K562 (cell line): ENCODE data around the gene SLC15A1. TPM values are rescaled to one million over a fixed set of nuclear protein-coding genes. Genes with fewer than 3 reads are reported as not detected.

ENCODE experiments used
- ATAC-seq: fragments of 200-7000 bp; cut with Tn5 transposase; 3 replicates; pipeline ENCODE4 v1.9.1; 2020; ENCODE audit warnings: moderate library complexity
- BruUV-seq: library from RNA; stranded (reverse); fragments of 400-500 nt; replicated peaks from 2 replicates; lab custom pipeline; 2021; lab: Mats Ljungman, UMichigan
- CTCF ChIA-PET: fragments of 300-600 bp; formaldehyde crosslinking; extraction: SDS; loops from one replicate; lab custom pipeline; 2021; ENCODE audit warnings: low intra/inter-chr PET ratio; lab: Yijun Ruan, JAX
- POLR2A ChIA-PET: fragments of 300-600, 350-650 bp; sonication (Branson Sonifier 250); formaldehyde crosslinking; extraction: SDS; loops from one replicate; lab custom pipeline; 2021; ENCODE audit warnings: antibody characterized with exemption, inconsistent platforms; lab: Yijun Ruan, JAX
- DNase-seq, 4 experiments: peaks; one replicate each; pipeline versions ENCODE4 v3.0.0 to v3.0.0-alpha.2; 2011 to 2018; ENCODE audit warnings: low spot score in 3 of 4, mixed read lengths in 3 of 4; ENCODE audit errors: extremely low read depth in 1 of 4
- FAIRE-seq: peaks from 2 replicates; lab custom pipeline; 2011; peaks lifted over from hg19 to GRCh38; lab: Jason Lieb, UNC
- H2AFZ ChIP-seq: 2 replicates; pipeline ENCODE4 v1.6.0; 2011; ENCODE audit warnings: low read depth, low read length, control low read depth, inconsistent platforms
- H3K27ac ChIP-seq: fragments of 200-600 bp; 3 replicates; pipeline ENCODE4 v1.8.0; 2011; ENCODE audit warnings: low read depth, mild to moderate bottlenecking, control low read depth, inconsistent platforms, low read length, moderate library complexity, mixed read lengths; ENCODE audit errors: extremely low read depth
- H3K27me3 ChIP-seq, 2 experiments: fragments of 300-600 bp in 1 of 2; 2 replicates in 1 of 2; 3 replicates in 1 of 2; pipeline versions ENCODE4 v1.6.0 to v1.8.0; 2011; ENCODE audit warnings: inconsistent platforms in 2 of 2, low read length in 2 of 2, mild to moderate bottlenecking in 1 of 2, mixed read lengths in 1 of 2, moderate library complexity in 1 of 2; ENCODE audit not compliant: control insufficient read depth in 2 of 2, insufficient read depth in 2 of 2
- H3K36me3 ChIP-seq: fragments of 300-600 bp; 3 replicates; pipeline ENCODE4 v1.8.0; 2011; ENCODE audit warnings: mild to moderate bottlenecking, low read length, inconsistent platforms; ENCODE audit not compliant: control insufficient read depth, insufficient read depth
- H3K4me1 ChIP-seq, 2 experiments: fragments of 200-600 bp in 1 of 2; replicated peaks in 1 of 2; 2 replicates in 1 of 2; 3 replicates in 1 of 2; pipeline versions ENCODE4 v1.5.1 to v1.8.0; 2011; ENCODE audit warnings: inconsistent platforms in 2 of 2, low read length in 2 of 2, mild to moderate bottlenecking in 1 of 2, mixed read lengths in 1 of 2, moderate library complexity in 1 of 2; ENCODE audit not compliant: control insufficient read depth in 2 of 2, insufficient read depth in 2 of 2
- H3K4me2 ChIP-seq: 2 replicates; pipeline ENCODE4 v1.6.1; 2011; ENCODE audit warnings: low read length, control low read depth, inconsistent platforms, mixed read lengths; ENCODE audit not compliant: insufficient read depth
- H3K4me3 ChIP-seq: fragments of 200-600 bp; sonication (generic), shearing (Covaris generic); 2 replicates; pipeline ENCODE4 v1.5.1; 2016; ENCODE audit warnings: control low read depth, inconsistent platforms
- H3K79me2 ChIP-seq: fragments of 200-600 bp; 3 replicates; pipeline ENCODE4 v1.8.0; 2011; ENCODE audit warnings: low read length, inconsistent platforms; ENCODE audit not compliant: control insufficient read depth, insufficient read depth
- H3K9ac ChIP-seq, 2 experiments: 2 replicates each; pipeline versions ENCODE4 v1.6.0 to v1.6.1; 2011; ENCODE audit warnings: low read depth in 2 of 2, low read length in 2 of 2, control low read depth in 1 of 2, inconsistent platforms in 1 of 2, mild to moderate bottlenecking in 1 of 2, mixed read lengths in 1 of 2; ENCODE audit not compliant: insufficient read depth in 1 of 2
- H3K9me1 ChIP-seq: one replicate; pipeline ENCODE4 v1.6.0; 2011; ENCODE audit warnings: inconsistent platforms, mild to moderate bottlenecking, low read length, moderate library complexity; ENCODE audit not compliant: control insufficient read depth, insufficient read depth
- H3K9me3 ChIP-seq: replicated peaks from 2 replicates; pipeline ENCODE4 v1.5.1; 2011; ENCODE audit warnings: low read depth, low read length, inconsistent platforms; ENCODE audit not compliant: control insufficient read depth, insufficient read depth
- H4K20me1 ChIP-seq: replicated peaks from 2 replicates; pipeline ENCODE4 v1.6.1; 2011; ENCODE audit warnings: low read length, inconsistent platforms, mixed read lengths; ENCODE audit not compliant: control insufficient read depth, insufficient read depth
- DDX20 ChIP-seq: fragments of 450-650 bp; IDR thresholded peaks from 2 replicates; pipeline ENCODE4 v1.6.1; 2016; ENCODE audit warnings: missing genetic modification characterization, low read depth, mild to moderate bottlenecking, missing compliant biosample characterization, moderate library complexity
- E2F3 ChIP-seq: fragments of 250-450 bp; sonication (Bioruptor Pico); IDR thresholded peaks from 2 replicates; pipeline ENCODE4 v1.4.0; 2020; ENCODE audit warnings: mild to moderate bottlenecking
- JUN ChIP-seq, 2 experiments: sonication (generic) in 1 of 2; formaldehyde crosslinking in 1 of 2; IDR thresholded peaks; 2 replicates each; pipeline versions ENCODE4 v1.6.1 to v1.8.0; 2012 to 2022; ENCODE audit warnings: borderline replicate concordance in 2 of 2, mild to moderate bottlenecking in 2 of 2, improper control_type of control experiment in 1 of 2, low read depth in 1 of 2, low read length in 1 of 2, missing genetic modification reagents in 1 of 2
- KDM1A ChIP-seq, 2 experiments: fragments of 450-650 bp; IDR thresholded peaks; 2 replicates each; pipeline ENCODE4 v1.6.1; 2016; ENCODE audit warnings: mild to moderate bottlenecking in 2 of 2
- NONO ChIP-seq, 2 experiments: fragments of 200-400 bp in 1 of 2; fragments of 450-650 bp in 1 of 2; formaldehyde crosslinking in 1 of 2; IDR thresholded peaks; 2 replicates each; pipeline ENCODE4 v1.6.1; 2017; ENCODE audit warnings: low read depth in 2 of 2, mild to moderate bottlenecking in 2 of 2, moderate library complexity in 2 of 2, low read length in 1 of 2
- NR4A1 ChIP-seq, 2 experiments: fragments of 250-450 bp in 1 of 2; fragments of 450-650 bp in 1 of 2; sonication (Bioruptor Pico) in 1 of 2; IDR thresholded peaks; 2 replicates each; pipeline versions ENCODE4 v1.4.0 to v1.6.1; 2016 to 2020; ENCODE audit warnings: mild to moderate bottlenecking in 2 of 2, missing compliant biosample characterization in 1 of 2, missing genetic modification characterization in 1 of 2, moderate library complexity in 1 of 2
- PPARD ChIP-seq: fragments of 250-450 bp; sonication (Bioruptor Pico); IDR thresholded peaks from 2 replicates; pipeline ENCODE4 v1.8.0; 2022; ENCODE audit warnings: inconsistent platforms, mild to moderate bottlenecking, moderate library complexity
- RAD21 ChIP-seq, 2 experiments: fragments of 250-450 bp in 1 of 2; fragments of 450-650 bp in 1 of 2; sonication (Bioruptor Pico) in 1 of 2; formaldehyde crosslinking in 1 of 2; IDR thresholded peaks in 1 of 2; conservative IDR thresholded peaks in 1 of 2; 2 replicates each; pipeline versions ENCODE4 v1.4.0 to v1.8.0; 2020 to 2022; ENCODE audit warnings: mild to moderate bottlenecking in 2 of 2, moderate library complexity in 1 of 2
- RBFOX2 ChIP-seq: fragments of 200-400 bp; formaldehyde crosslinking; IDR thresholded peaks from 2 replicates; pipeline ENCODE4 v1.6.1; 2017; ENCODE audit warnings: low read depth, mild to moderate bottlenecking, low read length, moderate library complexity
- SMAD3 ChIP-seq: fragments of 450-650 bp; formaldehyde crosslinking; conservative IDR thresholded peaks from 2 replicates; pipeline ENCODE4 v1.4.0; 2020; ENCODE audit warnings: mild to moderate bottlenecking
- SREBF1 ChIP-seq: fragments of 150-350 bp; IDR thresholded peaks from 2 replicates; pipeline ENCODE4 v1.6.1; 2014; ENCODE audit warnings: antibody characterized with exemption, low read depth, low read length, borderline replicate concordance
- TEAD2 ChIP-seq: fragments of 450-650 bp; IDR thresholded peaks from 2 replicates; pipeline ENCODE4 v1.6.1; 2016; ENCODE audit warnings: missing genetic modification characterization, control low read depth, missing compliant biosample characterization
- TEAD4 ChIP-seq, 2 experiments: sonication (generic) in 1 of 2; formaldehyde crosslinking in 1 of 2; IDR thresholded peaks; 2 replicates each; pipeline versions ENCODE4 v1.6.1 to v1.8.0; 2012 to 2022; ENCODE audit warnings: borderline replicate concordance in 1 of 2, inconsistent platforms in 1 of 2, low read length in 1 of 2, mild to moderate bottlenecking in 1 of 2, missing genetic modification reagents in 1 of 2
- ZKSCAN1 ChIP-seq: fragments of 150-350 bp; IDR thresholded peaks from 2 replicates; pipeline ENCODE4 v1.6.1; 2016; ENCODE audit warnings: low read depth, low read length
- ZNF24 ChIP-seq: fragments of 450-650 bp; IDR thresholded peaks from 2 replicates; pipeline ENCODE4 v1.6.1; 2016
- ZNF57 ChIP-seq: fragments of 450-650 bp; formaldehyde crosslinking; IDR thresholded peaks from 2 replicates; pipeline ENCODE4 v1.4.0; 2020; ENCODE audit warnings: mild to moderate bottlenecking, moderate library complexity
- WGBS: fragments of 100-300 bp; shearing (Covaris generic); methylation state at CpG from one replicate; pipeline ENCODE4 v1.1.6; 2016; ENCODE audit warnings: low coverage, mixed read lengths; ENCODE audit not compliant: insufficient coverage; ENCODE audit errors: missing lambda C conversion rate; 5-methylcytosine and 5-hydroxymethylcytosine counted together
- in situ Hi-C: fragments of 300-500 bp; cut with MboI; formaldehyde crosslinking; loops from 4 replicates; pipeline ENCODE4 v1.15.0; 2018; ENCODE audit warnings: inconsistent platforms, mixed read lengths
- intact Hi-C: fragments of 100-400 bp; cut with micrococcal nuclease; formaldehyde crosslinking; loops from 2 replicates; pipeline ENCODE4 v1.14.2; 2022
- polyA plus RNA-seq, 8 experiments: library from polyadenylated mRNA; depleted of rRNA in 4 of 8; stranded (reverse) in 5 of 8; unstranded in 3 of 8; fragments of >200 nt; fragmentation: Nextera tagmentation in 2 of 8; fragmentation: Illumina TruSeq in 1 of 8; extraction: Ambion mirVana in 2 of 8; extraction: Trizol in 1 of 8; gene quantifications; 2 replicates each; pipeline versions ENCODE4 v1.2.1 to v1.2.3, GENCODE V29; 2011 to 2014; ENCODE audit warnings: inconsistent platforms in 1 of 8, missing spikeins in 1 of 8
- total RNA-seq, 7 experiments: library from RNA; depleted of rRNA in 6 of 7; stranded (reverse); fragments of >200 nt in 6 of 7; fragmentation: Illumina TruSeq in 2 of 7; extraction: Trizol in 2 of 7; gene quantifications; 2 replicates each; pipeline versions ENCODE4 v1.2.1 to v1.2.3, GENCODE V29; 2011 to 2021; ENCODE audit warnings: low replicate concordance in 1 of 7
- TF ChIP-seq, protein P1 (sequence below): sonication (generic); formaldehyde crosslinking; IDR thresholded peaks from 2 replicates; pipeline ENCODE4 v1.8.1; 2023; ENCODE audit warnings: mild to moderate bottlenecking, missing genetic modification reagents

The SLC15A1 gene
- total and polyA plus RNA-seq, 9 of the 15 experiments (the other 6 are each of a cell fraction or from before 2014, with no cell fraction given): not detected

DNA sequence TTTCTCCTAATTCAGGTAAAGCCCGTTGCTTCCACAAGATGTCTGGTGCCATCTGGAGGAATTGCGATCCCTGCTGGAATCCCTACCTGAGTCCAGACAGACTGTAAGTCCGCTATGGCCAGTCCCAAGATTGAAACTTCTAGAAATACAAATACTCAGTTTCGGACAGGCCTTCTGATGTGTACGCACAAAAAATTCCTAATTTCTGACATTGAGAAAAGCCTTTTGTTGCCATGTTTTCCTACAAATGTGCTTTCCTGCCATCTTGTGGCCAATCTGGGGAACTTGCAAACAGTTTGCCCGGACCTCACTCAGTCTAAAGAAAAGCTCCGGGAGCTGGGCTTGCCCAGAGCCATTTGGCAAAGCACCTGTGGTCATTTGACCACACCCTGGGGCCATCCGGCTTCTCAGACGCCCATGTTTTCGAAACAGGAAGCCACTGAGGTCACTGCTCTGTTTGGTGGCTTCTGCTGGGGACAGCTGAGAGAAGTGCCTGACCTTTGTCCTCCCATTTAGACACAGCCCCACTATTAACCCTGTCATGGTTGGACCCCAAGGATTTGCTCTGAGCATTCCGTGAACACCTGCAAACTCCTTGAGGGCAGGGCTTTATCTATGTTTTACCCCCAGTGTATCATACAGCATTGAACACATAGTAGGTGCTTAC lies 79.4 kb downstream of the SLC15A1 start:
- Histone ChIP-seq H2AFZ (no peak overlapping the region), H4K20me1 (no peaks in the 10 kb centered on the region), H3K9me3 (no peaks in the 10 kb centered on the region), H3K4me2 (no peak overlapping the region), H3K79me2 (no peaks in the 10 kb centered on the region), H3K27me3 (peaks cover 2 to 29% of the 10 kb centered on the region in 2 experiments; a peak in 4 of 5 replicates), H3K36me3 (no peaks in the 10 kb centered on the region), H3K9me1 (no peaks in the 10 kb centered on the region), H3K4me3 (no peak overlapping the region), H3K27ac (no peak overlapping the region), H3K9ac (no peak overlapping the region), H3K4me1 (no peaks in the 10 kb centered on the region)
- WGBS: 13% methylated on average over 8 of the region's 11 CpGs
- FAIRE-seq (peak; percentile 61), ATAC-seq (peak; percentile 91), DNase-seq (peak; percentile 53 to 55 (median 54))
- POLR2A ChIA-PET: no interaction called here
- no TSS peak for BruUV-seq
- in situ Hi-C loops (loop anchor here (10.0 kb wide), 1 partner anchor 818 kb away; no protein-coding TSS in a partner anchor), intact Hi-C loops (loop anchor here (1.0 to 10.0 kb wide), 5 partner anchors 169 to 826 kb away; no protein-coding TSS in a partner anchor)
- CTCF ChIA-PET: interaction anchor here (0.6 to 2.0 kb wide), 3 partner anchors 25 to 328 kb away, joined by 3 to 11 read pairs (median 4); no protein-coding TSS in a partner anchor
- TF ChIP-seq ZKSCAN1 (peak; percentile 37; the same call in 1 of the 2 replicates), SREBF1 (no peak), E2F3 (no peak), KDM1A (IDR thresholded peaks at IDR 0.05) (no peak), NR4A1 (CRISPR knock-in tag; IDR thresholded peaks at IDR 0.05) (no peak), NR4A1 (tag; IDR thresholded peaks at IDR 0.05) (no peak), JUN (IDR thresholded peaks at IDR 0.05; ENCODE audit: borderline replicate concordance, low read depth, low read length) (no peak), JUN (CRISPR knock-in tag; IDR thresholded peaks at IDR 0.05; ENCODE audit: borderline replicate concordance) (no peak), RAD21 (CRISPR knock-in tag; conservative IDR thresholded peaks at IDR 0.05 in 1 of 2, IDR thresholded peaks at IDR 0.05 in 1 of 2) (peak; percentile 63 to 78), NONO (IDR thresholded peaks at IDR 0.05; ENCODE audit: low read depth in 2 of 2, low read length in 1 of 2) (no peak), PPARD (CRISPR knock-in tag) (no peak), ZNF57 (CRISPR knock-in tag) (no peak), TEAD2 (tag) (no peak), RBFOX2 (no peak), TEAD4 (IDR thresholded peaks at IDR 0.05; ENCODE audit: low read length) (no peak), TEAD4 (CRISPR knock-in tag; IDR thresholded peaks at IDR 0.05; ENCODE audit: borderline replicate concordance) (no peak), ZNF24 (no peak), SMAD3 (CRISPR knock-in tag) (no peak), DDX20 (no peak)
- TF ChIP-seq, protein P1, sequence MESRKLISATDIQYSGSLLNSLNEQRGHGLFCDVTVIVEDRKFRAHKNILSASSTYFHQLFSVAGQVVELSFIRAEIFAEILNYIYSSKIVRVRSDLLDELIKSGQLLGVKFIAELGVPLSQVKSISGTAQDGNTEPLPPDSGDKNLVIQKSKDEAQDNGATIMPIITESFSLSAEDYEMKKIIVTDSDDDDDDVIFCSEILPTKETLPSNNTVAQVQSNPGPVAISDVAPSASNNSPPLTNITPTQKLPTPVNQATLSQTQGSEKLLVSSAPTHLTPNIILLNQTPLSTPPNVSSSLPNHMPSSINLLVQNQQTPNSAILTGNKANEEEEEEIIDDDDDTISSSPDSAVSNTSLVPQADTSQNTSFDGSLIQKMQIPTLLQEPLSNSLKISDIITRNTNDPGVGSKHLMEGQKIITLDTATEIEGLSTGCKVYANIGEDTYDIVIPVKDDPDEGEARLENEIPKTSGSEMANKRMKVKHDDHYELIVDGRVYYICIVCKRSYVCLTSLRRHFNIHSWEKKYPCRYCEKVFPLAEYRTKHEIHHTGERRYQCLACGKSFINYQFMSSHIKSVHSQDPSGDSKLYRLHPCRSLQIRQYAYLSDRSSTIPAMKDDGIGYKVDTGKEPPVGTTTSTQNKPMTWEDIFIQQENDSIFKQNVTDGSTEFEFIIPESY (CRISPR knock-in tag): no peak
